GM12874 (cell line): ENCODE results near the gene DNAJC18.

ENCODE experiments used
- TF ChIP-seq, protein P1 (sequence below): IDR thresholded peaks from 2 replicates; pipeline ENCODE4 v1.5.1; 2011; ENCODE audit warnings: low read depth, mild to moderate bottlenecking, control low read depth, low read length, moderate library complexity; ENCODE audit not compliant: insufficient read depth

The DNAJC18 gene

DNA sequence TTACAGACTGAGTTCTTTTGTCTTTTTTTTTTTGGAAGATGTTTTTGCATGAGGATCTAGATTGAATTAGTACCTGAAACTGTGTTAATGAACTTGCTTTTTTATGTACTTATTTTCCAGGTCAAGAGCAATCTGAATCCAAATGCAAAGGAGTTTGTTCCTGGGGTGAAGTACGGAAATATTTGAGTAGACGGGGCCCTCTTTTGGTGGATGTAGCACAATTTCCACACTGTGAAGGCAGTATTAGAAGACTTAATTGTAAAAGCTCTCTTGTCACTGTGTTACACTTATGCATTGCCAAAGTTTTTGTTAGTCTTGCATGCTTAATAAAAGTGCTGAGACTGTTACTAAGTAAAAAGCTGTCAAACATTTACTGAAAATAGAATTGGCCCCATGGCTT lies 70.7 kb downstream of the DNAJC18 start:
- TF ChIP-seq, protein P1, sequence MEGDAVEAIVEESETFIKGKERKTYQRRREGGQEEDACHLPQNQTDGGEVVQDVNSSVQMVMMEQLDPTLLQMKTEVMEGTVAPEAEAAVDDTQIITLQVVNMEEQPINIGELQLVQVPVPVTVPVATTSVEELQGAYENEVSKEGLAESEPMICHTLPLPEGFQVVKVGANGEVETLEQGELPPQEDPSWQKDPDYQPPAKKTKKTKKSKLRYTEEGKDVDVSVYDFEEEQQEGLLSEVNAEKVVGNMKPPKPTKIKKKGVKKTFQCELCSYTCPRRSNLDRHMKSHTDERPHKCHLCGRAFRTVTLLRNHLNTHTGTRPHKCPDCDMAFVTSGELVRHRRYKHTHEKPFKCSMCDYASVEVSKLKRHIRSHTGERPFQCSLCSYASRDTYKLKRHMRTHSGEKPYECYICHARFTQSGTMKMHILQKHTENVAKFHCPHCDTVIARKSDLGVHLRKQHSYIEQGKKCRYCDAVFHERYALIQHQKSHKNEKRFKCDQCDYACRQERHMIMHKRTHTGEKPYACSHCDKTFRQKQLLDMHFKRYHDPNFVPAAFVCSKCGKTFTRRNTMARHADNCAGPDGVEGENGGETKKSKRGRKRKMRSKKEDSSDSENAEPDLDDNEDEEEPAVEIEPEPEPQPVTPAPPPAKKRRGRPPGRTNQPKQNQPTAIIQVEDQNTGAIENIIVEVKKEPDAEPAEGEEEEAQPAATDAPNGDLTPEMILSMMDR: no peak

DNA sequence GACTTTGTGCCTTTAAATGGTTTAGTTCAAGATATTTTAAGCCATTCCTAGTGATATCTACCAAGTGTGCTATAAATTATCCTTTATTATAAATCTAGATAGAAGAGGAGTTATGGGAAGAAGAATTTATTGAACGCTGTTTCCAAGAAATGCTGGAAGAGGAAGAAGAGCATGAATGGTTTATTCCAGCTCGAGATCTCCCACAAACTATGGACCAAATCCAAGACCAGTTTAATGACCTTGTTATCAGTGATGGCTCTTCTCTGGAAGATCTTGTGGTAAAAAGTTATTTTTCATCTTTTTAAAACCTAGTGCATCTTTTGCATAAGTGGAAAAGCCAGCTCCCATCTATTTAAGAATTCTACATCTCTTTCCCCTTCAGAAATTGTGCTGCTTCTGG lies 74.9 kb downstream of the DNAJC18 start:
- TF ChIP-seq, protein P1: no peak

DNA sequence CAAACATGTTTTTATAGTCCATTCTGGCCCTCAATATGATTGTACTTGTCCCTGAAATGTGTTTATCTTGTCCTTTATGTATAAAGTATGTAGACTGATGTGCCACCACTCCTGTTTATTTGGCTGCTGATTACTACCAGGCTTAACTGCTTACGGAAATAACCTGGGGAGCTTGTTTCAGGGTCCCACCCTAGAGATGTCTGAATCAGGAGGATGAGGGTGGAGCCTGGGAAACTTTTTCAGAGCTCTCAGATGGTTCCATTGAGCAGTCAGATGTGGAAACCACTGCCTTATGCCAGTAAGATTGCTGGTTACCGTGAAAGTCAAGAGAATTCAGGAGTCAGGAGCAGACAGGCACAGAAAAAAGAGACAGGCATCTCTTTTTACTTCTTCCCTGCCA lies 75.4 kb downstream of the DNAJC18 start:
- TF ChIP-seq, protein P1: no peak

DNA sequence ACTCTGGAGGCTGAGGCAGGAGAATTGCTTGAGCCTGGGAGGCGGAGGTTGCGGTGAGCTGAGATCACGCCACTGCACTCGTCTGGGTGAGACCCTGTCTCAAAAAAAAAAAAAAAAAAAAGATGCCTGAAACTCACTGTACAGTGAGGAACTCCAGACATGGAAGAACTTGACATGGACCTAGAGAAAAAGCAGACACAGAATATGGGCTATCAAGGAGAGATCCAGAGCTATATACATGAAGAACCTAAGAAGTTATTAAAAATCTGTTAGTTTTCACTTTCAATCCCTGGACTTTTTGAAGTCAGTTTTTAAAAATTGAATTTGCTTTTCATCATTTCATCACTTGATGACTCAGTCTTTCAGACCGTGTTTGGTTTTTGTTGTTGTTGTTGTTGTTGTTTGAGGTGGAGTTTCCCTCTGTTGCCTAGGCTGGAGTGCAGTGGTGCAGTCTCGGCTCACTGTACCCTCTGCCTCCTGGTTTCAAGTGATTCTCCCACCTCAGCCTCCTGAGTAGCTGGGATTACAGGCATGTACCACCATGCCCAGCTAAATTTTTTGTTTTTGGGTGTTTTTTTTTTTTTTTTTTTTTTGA lies 77.4 kb downstream of the DNAJC18 start:
- TF ChIP-seq, protein P1: no peak

DNA sequence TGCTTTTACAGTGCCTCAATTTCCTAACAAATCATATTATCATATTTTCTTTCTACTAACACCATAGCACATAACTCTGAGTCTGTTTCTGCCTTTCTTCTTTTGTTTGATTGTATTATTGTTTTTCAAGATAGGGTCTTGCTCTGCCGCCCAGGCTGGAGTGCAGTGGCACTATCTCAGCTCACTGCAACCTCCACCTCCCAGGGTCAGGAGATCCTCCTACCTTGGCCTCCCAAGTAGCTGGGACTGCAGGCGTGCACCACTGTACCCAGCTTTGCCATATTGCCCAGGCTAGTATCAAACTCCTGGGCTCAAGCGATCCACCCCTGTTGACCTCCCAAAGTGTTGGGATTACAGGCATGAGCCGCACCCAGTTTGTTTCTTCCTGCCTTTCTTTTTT lies 78.9 kb downstream of the DNAJC18 start:
- TF ChIP-seq, protein P1: no peak
